Ishikawa (cell line): Measurements from ENCODE around the gene FAM209A.
A peak's percentile ranks its signal among the peaks of the same experiment; 100 is the strongest.

Source experiments
- CEBPB ChIP-seq: IDR thresholded peaks from 2 replicates; pipeline ENCODE4 v1.6.1; 2012
- CREB1 ChIP-seq: IDR thresholded peaks from 2 replicates; pipeline ENCODE4 v1.6.1; 2012; ENCODE audit warnings: low read depth
- EGR1 ChIP-seq: IDR thresholded peaks from 2 replicates; pipeline ENCODE4 v1.6.1; 2012
- EP300 ChIP-seq: IDR thresholded peaks from 2 replicates; pipeline ENCODE4 v1.6.1; 2012; ENCODE audit warnings: borderline replicate concordance
- FOXM1 ChIP-seq: IDR thresholded peaks from 2 replicates; pipeline ENCODE4 v1.6.1; 2012; ENCODE audit warnings: low read depth, borderline replicate concordance
- NFIC ChIP-seq: IDR thresholded peaks from 2 replicates; pipeline ENCODE4 v1.6.1; 2012
- RAD21 ChIP-seq: IDR thresholded peaks from 2 replicates; pipeline ENCODE4 v1.6.1; 2012; ENCODE audit warnings: low read depth
- REST ChIP-seq: IDR thresholded peaks from 2 replicates; pipeline ENCODE4 v1.6.1; 2012; ENCODE audit warnings: low read depth, mild to moderate bottlenecking
- TAF1 ChIP-seq: IDR thresholded peaks from 2 replicates; pipeline ENCODE4 v1.6.1; 2012; ENCODE audit warnings: low read depth, mild to moderate bottlenecking
- TCF12 ChIP-seq: IDR thresholded peaks from 2 replicates; pipeline ENCODE4 v1.6.1; 2012; ENCODE audit warnings: low read depth
- TEAD4 ChIP-seq: IDR thresholded peaks from 2 replicates; pipeline ENCODE4 v1.6.1; 2012
- YY1 ChIP-seq: IDR thresholded peaks from 2 replicates; pipeline ENCODE4 v1.6.1; 2012; ENCODE audit warnings: low read depth
- ZBTB7A ChIP-seq: IDR thresholded peaks from 2 replicates; pipeline ENCODE4 v1.6.1; 2012; ENCODE audit warnings: low read depth
- TF ChIP-seq, protein P1 (sequence below): IDR thresholded peaks from 2 replicates; pipeline ENCODE4 v1.6.1; 2012
- TF ChIP-seq, protein P2 (sequence below): IDR thresholded peaks from 2 replicates; pipeline ENCODE4 v1.6.1; 2012

FAM209A gene

GRCh38 chr20:56570832-56571231 is 46.3 kb downstream of the FAM209A start:
- TF ChIP-seq TCF12, result no peak
- TF ChIP-seq RAD21, result no peak
- TF ChIP-seq REST, result no peak
- no peak for TF ChIP-seq EP300
- no peak for TF ChIP-seq NFIC
- no peak for TF ChIP-seq TAF1
- TF ChIP-seq YY1, result no peak
- TF ChIP-seq TEAD4, result no peak

DNA sequence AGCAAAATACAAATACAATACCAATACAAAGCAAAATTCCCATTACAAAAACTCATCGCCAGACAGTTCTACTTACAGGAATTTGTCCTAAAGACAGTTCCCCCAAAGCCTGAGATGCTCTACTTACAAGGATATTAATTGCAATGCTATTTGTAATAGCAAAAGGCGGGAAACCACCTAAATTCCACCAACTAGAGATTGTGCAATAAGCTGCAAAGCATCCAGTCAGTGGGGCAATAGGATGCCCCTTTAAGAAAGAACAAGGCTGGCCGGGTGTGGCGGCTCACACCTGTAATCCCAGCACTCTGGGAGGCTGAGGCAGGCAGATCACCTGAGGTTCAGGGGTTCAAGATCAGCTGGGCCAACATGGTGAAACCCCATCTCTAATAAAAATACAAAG is 47.6 kb downstream of the FAM209A start:
- TF ChIP-seq CEBPB (peak; percentile 51; the same call in 1 of the 2 replicates), REST (no peak)

DNA sequence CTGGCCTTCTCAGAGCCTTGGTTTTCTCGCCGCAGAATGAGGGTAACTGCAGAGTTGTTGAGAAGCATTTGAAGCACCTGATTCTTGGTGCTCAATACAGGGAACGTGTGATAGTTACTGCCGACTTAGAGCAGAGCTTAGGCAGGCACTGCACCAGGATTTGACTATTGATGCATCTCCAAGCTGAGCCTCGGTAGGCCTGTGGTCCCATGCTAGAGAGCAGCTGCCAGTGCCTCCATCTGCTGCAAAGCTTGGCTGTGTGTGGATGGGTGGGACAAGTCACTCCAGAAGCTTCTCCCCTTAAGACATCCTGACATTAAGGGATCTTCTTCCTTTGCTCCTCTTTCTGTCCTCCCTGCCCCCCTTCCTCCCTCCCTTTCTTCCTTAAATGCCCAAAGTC is 49.4 kb downstream of the FAM209A start:
- no peak for TF ChIP-seq TAF1
- no peak for TF ChIP-seq TCF12
- no peak for TF ChIP-seq EGR1
- TF ChIP-seq FOXM1, result no peak
- no peak for TF ChIP-seq TEAD4
- TF ChIP-seq ZBTB7A, result no peak

DNA sequence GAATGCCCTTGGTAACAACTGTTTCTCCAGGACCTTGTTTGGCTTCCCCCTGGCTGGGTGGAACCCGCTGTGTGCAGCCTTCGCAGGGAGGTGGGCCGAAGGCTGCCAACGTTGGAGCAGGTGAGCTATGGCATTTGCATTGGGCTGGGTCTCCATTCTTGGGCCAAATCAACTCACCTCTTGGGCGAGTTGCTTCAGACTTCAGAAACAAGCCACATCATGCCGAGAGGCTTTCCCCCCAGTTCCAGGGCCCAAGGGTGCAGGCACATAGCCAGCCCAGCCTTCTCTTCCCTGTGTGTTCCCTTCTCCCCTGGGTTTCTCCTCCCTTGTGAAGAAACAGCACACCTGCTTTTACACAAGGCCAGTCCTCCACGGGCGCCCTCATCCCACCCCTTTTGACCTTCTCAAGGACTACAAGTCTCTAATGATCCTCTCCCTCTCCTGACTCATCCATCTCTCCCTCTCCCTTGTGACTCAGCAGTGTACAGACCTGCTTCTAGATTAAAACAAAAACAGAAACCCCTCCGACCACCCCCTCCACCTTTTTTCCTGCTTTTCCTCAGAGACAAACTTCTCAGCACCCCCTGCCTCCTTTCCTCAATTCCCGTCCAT is 50.1 kb downstream of the FAM209A start:
- TF ChIP-seq TEAD4 (no peak), FOXM1 (no peak), YY1 (no peak), TCF12 (no peak), ZBTB7A (no peak), CREB1 (no peak), REST (no peak), EP300 (no peak), CEBPB (no peak), RAD21 (no peak), EGR1 (no peak), TAF1 (no peak), NFIC (no peak)
- TF ChIP-seq, protein P1, sequence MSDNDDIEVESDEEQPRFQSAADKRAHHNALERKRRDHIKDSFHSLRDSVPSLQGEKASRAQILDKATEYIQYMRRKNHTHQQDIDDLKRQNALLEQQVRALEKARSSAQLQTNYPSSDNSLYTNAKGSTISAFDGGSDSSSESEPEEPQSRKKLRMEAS, result no peak
- TF ChIP-seq, protein P2, sequence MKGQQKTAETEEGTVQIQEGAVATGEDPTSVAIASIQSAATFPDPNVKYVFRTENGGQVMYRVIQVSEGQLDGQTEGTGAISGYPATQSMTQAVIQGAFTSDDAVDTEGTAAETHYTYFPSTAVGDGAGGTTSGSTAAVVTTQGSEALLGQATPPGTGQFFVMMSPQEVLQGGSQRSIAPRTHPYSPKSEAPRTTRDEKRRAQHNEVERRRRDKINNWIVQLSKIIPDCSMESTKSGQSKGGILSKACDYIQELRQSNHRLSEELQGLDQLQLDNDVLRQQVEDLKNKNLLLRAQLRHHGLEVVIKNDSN, result no peak

DNA sequence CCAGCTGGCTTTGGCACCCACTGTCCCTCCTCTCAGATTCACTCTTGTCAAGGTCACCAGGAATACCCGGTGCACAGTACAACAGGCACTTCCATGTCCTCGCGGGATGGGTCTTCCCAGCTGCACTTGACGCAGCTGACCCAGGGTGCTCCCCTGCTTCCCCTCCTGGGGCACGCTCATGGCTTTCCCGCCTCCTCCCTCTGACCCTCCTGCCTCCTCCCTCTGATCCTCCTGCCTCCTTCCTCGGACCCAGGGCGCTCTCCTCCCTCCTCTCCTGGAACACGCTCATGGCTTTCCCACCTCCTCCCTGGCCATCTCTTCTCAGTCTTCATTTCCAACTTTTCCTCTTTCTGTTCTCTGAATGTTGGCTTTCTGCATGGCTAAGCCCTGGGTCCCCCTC is 50.6 kb downstream of the FAM209A start:
- TF ChIP-seq EGR1, result no peak
- TF ChIP-seq, protein P1, result no peak
- no peak for TF ChIP-seq FOXM1
- TF ChIP-seq TAF1, result no peak
- TF ChIP-seq TEAD4, result no peak
- no peak for TF ChIP-seq REST
- TF ChIP-seq YY1, result no peak
- no peak for TF ChIP-seq CREB1
- TF ChIP-seq NFIC, result no peak
- TF ChIP-seq, protein P2, result no peak
- TF ChIP-seq CEBPB, result no peak
- TF ChIP-seq EP300, result no peak
